ENCODE measurements around the gene OR4S2. TPM values are rescaled to one million over a fixed set of nuclear protein-coding genes. Genes with fewer than 3 reads are reported as not detected.

The OR4S2 gene
- not detected for total RNA-seq

GRCh38 chr11:55648027-55648426 lies at the start of gene OR4S2:
Gene OR4S2 (plus strand): TSS chr11:55648327. CDS start chr11:55650904, 2,577 bp downstream.
- no peak for DNase-seq (ENCODE audit: low spot score)

GRCh38 chr11:55607545-55607944 lies 40.6 kb upstream of the OR4S2 start, which contains the start of gene OR4C11:
Gene OR4C11 (minus strand): TSS chr11:55607645. CDS start chr11:55604373, 3,272 bp downstream.
- DNase-seq (ENCODE audit: low spot score) = no peak

GRCh38 chr11:55624531-55624930 lies 23.6 kb upstream of the OR4S2 start:
- no peak for DNase-seq (ENCODE audit: low spot score)

- no peak for DNase-seq (ENCODE audit: low spot score)
These were observed 13.3 kb upstream of the OR4S2 start, which contains the start of gene OR4P4 for GRCh38 chr11:55634813-55635212. Gene OR4P4 (plus strand): TSS chr11:55635113.

- DNase-seq (ENCODE audit: low spot score) = no peak
These were observed 4.4 kb downstream of the OR4S2 start for GRCh38 chr11:55652560-55652959.

GRCh38 chr11:55655096-55655495 lies 7.0 kb downstream of the OR4S2 start:
- DNase-seq (ENCODE audit: low spot score) = no peak

- no peak for DNase-seq (ENCODE audit: low spot score)
These were observed 10.0 kb downstream of the OR4S2 start for GRCh38 chr11:55658031-55658573.

- DNase-seq (ENCODE audit: low spot score) = no peak
These were observed 10.5 kb downstream of the OR4S2 start for GRCh38 chr11:55658608-55659007.

GRCh38 chr11:55661901-55662300 lies 13.8 kb downstream of the OR4S2 start, which contains the start of gene OR4C6:
Gene OR4C6 (plus strand): TSS chr11:55662201. CDS start chr11:55665167, 2,966 bp downstream.
- no peak for DNase-seq (ENCODE audit: low spot score)

- DNase-seq (ENCODE audit: low spot score) = no peak
These were observed 21.2 kb downstream of the OR4S2 start for GRCh38 chr11:55669376-55669775.

- DNase-seq (ENCODE audit: low spot score) = no peak
These were observed 25.7 kb downstream of the OR4S2 start for GRCh38 chr11:55673860-55674259.

- DNase-seq (ENCODE audit: low spot score) = no peak
These were observed 49.7 kb downstream of the OR4S2 start for GRCh38 chr11:55697817-55698216.

- no peak for DNase-seq (ENCODE audit: low spot score)
These were observed 53.3 kb downstream of the OR4S2 start for GRCh38 chr11:55701429-55701828.

Other genes starting within 250 kb of the OR4S2 start
- gene OR4C15, start 93.9 kb upstream of the OR4S2 start, total RNA-seq = not detected
- not detected for gene OR4C16, start 76.2 kb upstream of the OR4S2 start, total RNA-seq
- not detected for gene OR4C11, start 40.7 kb upstream of the OR4S2 start, total RNA-seq
- not detected for gene OR4P4, start 13.2 kb upstream of the OR4S2 start, total RNA-seq
- gene OR4C6, start 13.9 kb downstream of the OR4S2 start, total RNA-seq = not detected
- gene OR5D13, start 125.1 kb downstream of the OR4S2 start, total RNA-seq = not detected
- not detected for gene OR5D14, start 147.2 kb downstream of the OR4S2 start, total RNA-seq
- not detected for gene OR5L1, start 163.0 kb downstream of the OR4S2 start, total RNA-seq
- gene OR5D18, start 171.3 kb downstream of the OR4S2 start, total RNA-seq = not detected
- gene OR5L2, start 178.9 kb downstream of the OR4S2 start, total RNA-seq = not detected
- gene OR5D16, start 190.4 kb downstream of the OR4S2 start, total RNA-seq = not detected
- not detected for gene TRIM51, start 235.0 kb downstream of the OR4S2 start, total RNA-seq